ENCODE measurements around the gene RXFP2.

DNA sequence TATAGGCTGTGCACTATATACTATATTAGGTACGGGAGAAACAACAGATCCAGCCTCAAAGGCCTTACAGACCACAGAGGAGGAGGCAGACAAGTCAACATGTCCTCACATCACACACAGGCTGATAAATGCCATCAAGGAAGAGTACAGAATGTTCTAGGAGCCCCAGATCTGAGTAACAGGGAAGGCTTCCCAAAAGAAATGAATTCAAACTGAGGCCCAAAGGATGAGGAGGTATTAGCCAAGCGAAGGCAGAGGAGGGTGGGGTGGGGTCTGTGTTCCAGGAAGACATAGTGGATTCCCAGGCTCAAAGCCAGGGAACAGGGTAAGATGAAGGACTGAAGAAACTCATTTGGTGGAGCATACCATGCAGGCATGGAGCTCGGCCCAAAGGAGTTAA, 55.1 kb downstream of the RXFP2 start:
- TF ChIP-seq, protein P1, sequence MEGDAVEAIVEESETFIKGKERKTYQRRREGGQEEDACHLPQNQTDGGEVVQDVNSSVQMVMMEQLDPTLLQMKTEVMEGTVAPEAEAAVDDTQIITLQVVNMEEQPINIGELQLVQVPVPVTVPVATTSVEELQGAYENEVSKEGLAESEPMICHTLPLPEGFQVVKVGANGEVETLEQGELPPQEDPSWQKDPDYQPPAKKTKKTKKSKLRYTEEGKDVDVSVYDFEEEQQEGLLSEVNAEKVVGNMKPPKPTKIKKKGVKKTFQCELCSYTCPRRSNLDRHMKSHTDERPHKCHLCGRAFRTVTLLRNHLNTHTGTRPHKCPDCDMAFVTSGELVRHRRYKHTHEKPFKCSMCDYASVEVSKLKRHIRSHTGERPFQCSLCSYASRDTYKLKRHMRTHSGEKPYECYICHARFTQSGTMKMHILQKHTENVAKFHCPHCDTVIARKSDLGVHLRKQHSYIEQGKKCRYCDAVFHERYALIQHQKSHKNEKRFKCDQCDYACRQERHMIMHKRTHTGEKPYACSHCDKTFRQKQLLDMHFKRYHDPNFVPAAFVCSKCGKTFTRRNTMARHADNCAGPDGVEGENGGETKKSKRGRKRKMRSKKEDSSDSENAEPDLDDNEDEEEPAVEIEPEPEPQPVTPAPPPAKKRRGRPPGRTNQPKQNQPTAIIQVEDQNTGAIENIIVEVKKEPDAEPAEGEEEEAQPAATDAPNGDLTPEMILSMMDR (IDR thresholded peaks at IDR 0.05), result no peak
- no peak for TF ChIP-seq EZH2phosphoT487 (IDR thresholded peaks at IDR 0.05)
